RWPE2 (cell line): Measurements from ENCODE around the gene KRTAP5-5.

ENCODE experiments used
- ATAC-seq: fragments of 200-7000 bp; cut with Tn5 transposase; 3 replicates; pipeline ENCODE4 v1.9.1; 2021; ENCODE audit warnings: low read depth
- DNase-seq: peaks from one replicate; pipeline ENCODE4 v3.0.0-alpha.2; 2020; ENCODE audit warnings: low spot score
- H3K27ac ChIP-seq: fragments of 450-650 bp; 2 replicates; pipeline ENCODE4 v1.5.1; 2017; ENCODE audit warnings: mild to moderate bottlenecking; ENCODE audit not compliant: poor library complexity, severe bottlenecking
- H3K27me3 ChIP-seq: fragments of 250-450 bp; sonication (Bioruptor Pico); 2 replicates; pipeline ENCODE4 v1.5.1; 2021; ENCODE audit warnings: mild to moderate bottlenecking, moderate library complexity; ENCODE audit not compliant: insufficient read depth, poor library complexity, severe bottlenecking
- H3K36me3 ChIP-seq: fragments of 250-450 bp; sonication (Bioruptor Pico); 2 replicates; pipeline ENCODE4 v1.5.1; 2020; ENCODE audit warnings: low read depth, mild to moderate bottlenecking, moderate library complexity
- H3K4me1 ChIP-seq: fragments of 250-450 bp; sonication (Bioruptor Pico); 2 replicates; pipeline ENCODE4 v1.5.1; 2021; ENCODE audit warnings: mild to moderate bottlenecking, moderate library complexity; ENCODE audit not compliant: insufficient read depth, poor library complexity, severe bottlenecking
- H3K4me3 ChIP-seq: fragments of 250-450 bp; sonication (Bioruptor Pico); 2 replicates; pipeline ENCODE4 v1.5.1; 2021; ENCODE audit warnings: mild to moderate bottlenecking, moderate library complexity; ENCODE audit not compliant: severe bottlenecking
- H3K9me3 ChIP-seq: fragments of 250-450 bp; sonication (Bioruptor Pico); 2 replicates; pipeline ENCODE4 v1.5.1; 2021; ENCODE audit warnings: mild to moderate bottlenecking, moderate library complexity; ENCODE audit not compliant: severe bottlenecking
- TF ChIP-seq, protein P1 (sequence below): fragments of 450-650 bp; IDR thresholded peaks from one replicate; pipeline ENCODE4 v1.5.1; 2017; ENCODE audit warnings: mild to moderate bottlenecking, moderate library complexity; ENCODE audit not compliant: poor library complexity, severe bottlenecking

Gene KRTAP5-5

DNA sequence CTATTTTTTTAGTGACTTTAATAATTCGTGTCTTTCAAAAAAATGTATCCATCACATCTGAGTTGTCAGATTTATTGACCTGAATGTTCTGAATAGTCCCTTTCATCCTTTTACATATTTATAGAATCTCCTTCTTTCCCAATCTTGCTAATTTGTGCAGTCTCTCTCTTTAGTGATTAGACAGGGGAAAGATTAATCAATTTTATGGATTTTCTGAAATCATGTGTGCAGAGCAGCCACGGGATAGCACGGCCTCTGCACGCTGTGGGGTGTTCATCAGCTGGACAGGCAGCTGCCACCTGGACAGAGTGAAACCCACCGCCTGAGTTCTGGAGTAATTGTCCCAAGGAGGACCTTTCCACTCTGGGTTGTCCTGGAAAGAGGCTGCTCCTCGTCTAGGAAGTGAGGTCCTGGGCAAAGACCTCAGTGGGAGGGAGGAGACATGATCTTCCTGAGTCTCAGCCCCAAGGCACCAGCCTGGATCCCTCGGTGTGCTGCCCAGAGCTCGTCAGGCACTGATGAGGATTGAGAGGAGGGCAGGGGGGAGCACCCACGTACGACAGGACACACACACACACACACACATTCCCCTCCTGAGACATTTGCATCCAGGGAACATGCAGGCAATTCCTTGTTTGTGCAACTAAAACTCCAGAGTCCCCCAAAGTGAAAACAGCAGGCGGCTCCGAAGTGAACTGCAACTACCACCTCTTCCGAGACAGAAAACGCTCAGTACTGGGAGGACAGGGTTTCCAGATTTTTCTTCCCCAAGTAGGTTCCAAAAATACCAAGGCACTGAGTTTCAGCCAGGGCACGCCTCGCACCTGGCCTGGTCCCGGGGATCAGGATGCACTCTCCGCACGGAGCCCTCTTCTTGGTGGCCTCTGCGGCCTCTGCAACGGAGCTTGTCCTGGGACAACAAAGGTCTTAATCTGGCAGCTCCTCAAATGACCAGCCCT, 44.9 kb downstream of the KRTAP5-5 start:
- TF ChIP-seq, protein P1, sequence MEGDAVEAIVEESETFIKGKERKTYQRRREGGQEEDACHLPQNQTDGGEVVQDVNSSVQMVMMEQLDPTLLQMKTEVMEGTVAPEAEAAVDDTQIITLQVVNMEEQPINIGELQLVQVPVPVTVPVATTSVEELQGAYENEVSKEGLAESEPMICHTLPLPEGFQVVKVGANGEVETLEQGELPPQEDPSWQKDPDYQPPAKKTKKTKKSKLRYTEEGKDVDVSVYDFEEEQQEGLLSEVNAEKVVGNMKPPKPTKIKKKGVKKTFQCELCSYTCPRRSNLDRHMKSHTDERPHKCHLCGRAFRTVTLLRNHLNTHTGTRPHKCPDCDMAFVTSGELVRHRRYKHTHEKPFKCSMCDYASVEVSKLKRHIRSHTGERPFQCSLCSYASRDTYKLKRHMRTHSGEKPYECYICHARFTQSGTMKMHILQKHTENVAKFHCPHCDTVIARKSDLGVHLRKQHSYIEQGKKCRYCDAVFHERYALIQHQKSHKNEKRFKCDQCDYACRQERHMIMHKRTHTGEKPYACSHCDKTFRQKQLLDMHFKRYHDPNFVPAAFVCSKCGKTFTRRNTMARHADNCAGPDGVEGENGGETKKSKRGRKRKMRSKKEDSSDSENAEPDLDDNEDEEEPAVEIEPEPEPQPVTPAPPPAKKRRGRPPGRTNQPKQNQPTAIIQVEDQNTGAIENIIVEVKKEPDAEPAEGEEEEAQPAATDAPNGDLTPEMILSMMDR = no peak
- Histone ChIP-seq H3K9me3 (no peaks in the 10 kb centered on the region), H3K4me3 (no peak overlapping the region), H3K36me3 (no peaks in the 10 kb centered on the region), H3K27me3 (peaks cover 24% of the 10 kb centered on the region), H3K27ac (no peak overlapping the region), H3K4me1 (no peaks in the 10 kb centered on the region)
- DNase-seq (no peak), ATAC-seq (no peak)

GRCh38 chr11:1675536-1676228, 46.1 kb downstream of the KRTAP5-5 start:
- no peaks in the 10 kb centered on the region for H3K4me1 ChIP-seq
- peaks cover 21% of the 10 kb centered on the region for H3K27me3 ChIP-seq
- TF ChIP-seq, protein P1 = no peak
- DNase-seq (no peak), ATAC-seq (no peak)
- no peaks in the 10 kb centered on the region for H3K36me3 ChIP-seq
- no peak overlapping the region for H3K4me3 ChIP-seq
- no peaks in the 10 kb centered on the region for H3K9me3 ChIP-seq
- H3K27ac ChIP-seq = no peak overlapping the region

DNA sequence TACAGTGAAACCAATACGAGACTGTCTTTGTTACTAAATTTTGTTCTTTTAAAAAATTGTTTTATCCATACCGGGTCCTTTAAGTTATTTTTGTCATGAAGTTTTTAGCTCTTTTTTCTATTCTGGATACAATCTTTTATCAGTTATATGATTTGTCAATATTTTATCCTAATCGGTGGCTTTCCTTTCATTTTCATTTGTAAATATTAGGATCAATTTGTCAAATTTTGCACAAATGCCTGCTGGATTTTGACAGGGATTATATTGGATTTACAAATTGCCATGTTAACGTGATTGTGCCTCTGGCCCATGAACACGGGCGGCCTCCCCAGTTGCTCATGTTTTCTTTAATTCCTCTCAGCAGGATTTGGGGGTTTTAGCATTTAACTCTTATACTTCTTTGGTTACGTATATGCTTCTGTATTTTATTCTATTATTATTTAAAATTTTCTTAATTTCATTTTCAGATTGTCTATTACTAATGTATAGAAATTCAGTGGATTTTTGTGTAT, 46.7 kb downstream of the KRTAP5-5 start:
- ATAC-seq (no peak), DNase-seq (no peak)
- H3K36me3 ChIP-seq = no peaks in the 10 kb centered on the region
- peaks cover 21% of the 10 kb centered on the region for H3K27me3 ChIP-seq
- H3K9me3 ChIP-seq = no peaks in the 10 kb centered on the region
- H3K27ac ChIP-seq = no peak overlapping the region
- H3K4me1 ChIP-seq = no peaks in the 10 kb centered on the region
- TF ChIP-seq, protein P1 = no peak
- H3K4me3 ChIP-seq = no peak overlapping the region

DNA sequence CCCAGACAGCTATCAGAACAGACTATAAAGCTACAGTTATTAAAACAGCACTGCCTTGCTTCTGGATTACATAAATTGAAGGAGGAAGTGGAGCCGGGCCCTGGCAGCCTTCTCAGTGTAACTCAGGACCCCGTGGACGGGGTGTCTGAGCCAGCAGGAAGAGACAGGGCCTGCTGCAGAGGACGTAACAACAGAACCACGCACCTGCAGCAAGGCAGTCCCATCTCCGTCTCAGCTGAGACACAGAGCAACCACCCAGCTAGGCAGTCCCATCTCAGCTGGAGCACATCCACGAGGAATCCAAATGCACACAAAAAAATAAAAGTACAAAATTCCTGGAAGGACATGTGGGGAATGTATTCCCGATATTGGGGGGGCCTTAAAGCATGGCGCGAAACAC, 50.3 kb downstream of the KRTAP5-5 start:
- H3K27ac ChIP-seq = no peak overlapping the region
- no peak overlapping the region for H3K4me3 ChIP-seq
- peaks cover 7% of the 10 kb centered on the region for H3K27me3 ChIP-seq
- H3K4me1 ChIP-seq = no peaks in the 10 kb centered on the region
- H3K36me3 ChIP-seq = no peaks in the 10 kb centered on the region
- no peak for DNase-seq
- TF ChIP-seq, protein P1 = no peak
- no peaks in the 10 kb centered on the region for H3K9me3 ChIP-seq
- ATAC-seq = no peak
